GM21390 (cell line): ENCODE results near the gene SIX2.
A peak's percentile ranks its signal among the peaks of the same experiment; 100 is the strongest.

ENCODE experiments used
- ATAC-seq: cut with Tn5 transposase; IDR thresholded peaks from one replicate; pipeline ENCODE4 v1.9.1; 2021; ENCODE audit not compliant: unreplicated experiment

The SIX2 gene

GRCh38 chr2:44967727-44968432, 41.4 kb downstream of the SIX2 start:
- no peak for ATAC-seq

GRCh38 chr2:44967056-44967455, 42.2 kb downstream of the SIX2 start:
- no peak for ATAC-seq

GRCh38 chr2:44965684-44966083, 43.6 kb downstream of the SIX2 start:
- no peak for ATAC-seq

GRCh38 chr2:44964752-44965236, 44.5 kb downstream of the SIX2 start:
- no peak for ATAC-seq

GRCh38 chr2:44962176-44962695, 47.0 kb downstream of the SIX2 start:
- no peak for ATAC-seq

- no peak for ATAC-seq
These were observed 48.4 kb downstream of the SIX2 start for GRCh38 chr2:44960871-44961270.

GRCh38 chr2:44959855-44960254, 49.4 kb downstream of the SIX2 start:
- no peak for ATAC-seq

GRCh38 chr2:44957656-44958327, 51.5 kb downstream of the SIX2 start:
- ATAC-seq, result no peak

- no peak for ATAC-seq
These were observed 52.4 kb downstream of the SIX2 start for GRCh38 chr2:44956843-44957242.

- peak; percentile 57 for ATAC-seq
These were observed 53.5 kb downstream of the SIX2 start for GRCh38 chr2:44955593-44956392.
